ENCODE results near the gene AGPAT3.
"Not testable (repeated sequence)": the region's sequence is repeated elsewhere in the genome, so short reads cannot be mapped to it uniquely, and the experiment has no call there.

Gene AGPAT3

DNA sequence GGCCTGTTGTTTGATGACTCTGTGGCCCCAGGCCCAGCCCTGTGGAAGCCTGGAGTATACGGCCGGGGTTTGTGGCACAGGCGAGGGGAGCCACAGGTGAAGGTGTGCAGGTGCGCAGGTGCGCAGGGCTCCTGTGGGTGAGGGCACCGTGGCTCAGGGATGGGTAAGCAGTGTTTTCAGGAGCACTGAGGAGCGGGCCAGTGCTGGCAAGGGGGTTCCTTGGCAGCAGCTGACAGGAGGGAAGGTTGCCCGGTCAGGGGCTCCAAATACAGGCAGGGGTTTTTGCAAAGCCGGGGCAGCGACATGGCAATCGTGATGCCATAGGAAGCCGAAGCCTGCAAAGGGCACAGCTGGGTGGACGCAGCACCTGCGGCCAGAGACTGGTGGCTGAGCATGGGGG, 20.7 kb downstream of the AGPAT3 start:
- DNase-seq: no peak

DNA sequence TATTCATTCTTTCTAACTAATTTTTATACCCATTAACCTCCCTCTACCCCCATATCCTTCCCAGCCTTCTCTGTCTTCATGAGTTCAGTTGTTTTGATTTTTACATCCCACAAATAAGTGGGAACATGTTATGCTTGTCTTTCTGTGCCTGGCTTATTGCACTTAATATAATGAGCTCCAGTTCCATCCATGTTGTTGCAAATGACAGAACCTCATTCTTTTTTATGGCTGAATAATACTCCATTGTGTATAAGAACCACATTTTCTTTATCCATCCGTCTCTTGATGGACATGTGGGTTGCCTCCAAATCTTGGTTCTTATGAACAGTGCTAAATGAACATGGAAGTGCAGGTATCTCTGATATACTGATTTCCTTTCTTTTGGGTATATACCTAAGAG, 21.5 kb downstream of the AGPAT3 start:
- DNase-seq: no peak

DNA sequence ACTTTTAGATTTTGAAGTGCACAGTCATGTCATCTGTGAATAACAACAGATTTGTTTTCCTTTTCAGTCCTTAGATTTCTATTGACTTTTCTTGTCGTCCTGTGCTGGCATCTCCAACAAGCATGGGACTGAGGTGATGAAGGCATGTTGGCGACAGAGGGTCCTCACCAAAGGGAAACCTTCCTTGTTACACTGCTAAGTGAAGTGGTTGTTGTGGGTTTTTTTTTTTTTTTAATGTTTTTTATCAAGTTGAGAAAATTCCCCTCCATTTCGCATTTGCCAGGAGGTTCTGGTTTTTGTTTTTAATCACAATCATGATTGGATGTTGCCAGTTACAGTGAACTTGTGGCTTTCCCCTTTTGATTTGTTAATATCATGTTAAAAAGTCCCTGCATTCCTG, 24.0 kb downstream of the AGPAT3 start:
- DNase-seq: no peak

DNA sequence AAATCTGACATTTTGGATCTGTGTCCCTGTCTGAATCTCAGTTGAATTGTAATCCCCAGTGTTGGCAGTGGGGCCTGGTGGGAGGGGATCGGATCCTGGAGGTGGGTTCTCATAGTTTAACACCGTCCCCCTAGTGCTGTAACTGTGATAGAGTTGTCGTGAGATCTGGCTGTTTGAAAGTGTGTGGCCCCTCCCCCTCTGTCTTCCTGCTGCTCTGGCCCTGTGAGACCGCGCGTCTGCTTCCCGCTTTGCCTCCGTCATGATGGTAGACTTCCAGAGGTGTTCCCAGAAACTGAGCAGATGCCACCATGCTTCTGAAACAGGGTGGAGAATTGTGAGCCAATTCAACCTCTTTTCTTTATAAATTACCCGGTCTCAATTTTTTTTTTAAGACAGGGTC, 25.0 kb downstream of the AGPAT3 start:
- no peak for DNase-seq

DNA sequence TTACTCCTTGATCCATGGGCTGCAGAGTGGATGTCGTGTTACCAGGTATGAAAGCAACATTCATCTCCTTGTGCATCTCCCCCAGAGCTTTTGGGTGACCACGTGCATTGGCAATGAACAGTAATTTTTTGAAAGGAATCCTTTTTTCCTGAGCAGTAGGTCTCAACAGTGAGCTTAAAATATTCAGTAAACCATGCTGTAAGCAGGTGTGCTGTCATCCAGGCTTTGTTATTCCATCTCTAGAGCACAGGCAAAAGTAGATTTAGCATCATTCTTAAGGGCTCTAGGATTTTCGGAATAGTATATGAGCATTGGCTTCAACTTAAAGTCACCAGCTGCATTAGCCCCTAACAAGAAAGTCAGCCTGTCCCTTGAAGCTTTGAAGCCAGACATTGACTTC, 27.3 kb downstream of the AGPAT3 start:
- DNase-seq: no peak

DNA sequence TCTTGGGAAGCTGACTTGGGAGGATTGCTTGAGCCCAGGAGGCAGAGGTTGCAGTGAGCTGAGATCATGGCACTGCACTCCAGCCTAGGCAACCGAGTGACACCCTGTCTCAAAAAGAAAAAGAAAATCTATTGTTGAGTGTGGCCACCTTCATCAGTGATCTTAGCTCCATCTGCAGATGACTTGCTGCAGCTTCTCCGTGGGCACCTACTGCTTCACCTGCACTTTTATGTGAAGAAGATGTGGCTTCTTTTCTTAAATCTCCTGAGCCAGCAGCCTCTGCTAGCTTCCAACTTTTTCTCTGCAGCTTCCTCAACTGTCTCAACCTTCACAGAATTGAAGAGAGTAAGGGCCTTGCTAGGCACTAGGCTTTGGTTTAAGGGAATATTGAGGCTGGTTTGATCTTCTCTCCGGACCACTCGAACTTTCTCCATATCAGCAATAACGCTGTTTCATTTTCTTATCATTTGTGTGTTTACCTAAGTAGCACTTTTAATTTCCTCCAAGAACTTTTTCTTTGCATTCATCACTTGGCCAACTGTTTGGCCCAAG, 28.0 kb downstream of the AGPAT3 start:
- no peak for DNase-seq

DNA sequence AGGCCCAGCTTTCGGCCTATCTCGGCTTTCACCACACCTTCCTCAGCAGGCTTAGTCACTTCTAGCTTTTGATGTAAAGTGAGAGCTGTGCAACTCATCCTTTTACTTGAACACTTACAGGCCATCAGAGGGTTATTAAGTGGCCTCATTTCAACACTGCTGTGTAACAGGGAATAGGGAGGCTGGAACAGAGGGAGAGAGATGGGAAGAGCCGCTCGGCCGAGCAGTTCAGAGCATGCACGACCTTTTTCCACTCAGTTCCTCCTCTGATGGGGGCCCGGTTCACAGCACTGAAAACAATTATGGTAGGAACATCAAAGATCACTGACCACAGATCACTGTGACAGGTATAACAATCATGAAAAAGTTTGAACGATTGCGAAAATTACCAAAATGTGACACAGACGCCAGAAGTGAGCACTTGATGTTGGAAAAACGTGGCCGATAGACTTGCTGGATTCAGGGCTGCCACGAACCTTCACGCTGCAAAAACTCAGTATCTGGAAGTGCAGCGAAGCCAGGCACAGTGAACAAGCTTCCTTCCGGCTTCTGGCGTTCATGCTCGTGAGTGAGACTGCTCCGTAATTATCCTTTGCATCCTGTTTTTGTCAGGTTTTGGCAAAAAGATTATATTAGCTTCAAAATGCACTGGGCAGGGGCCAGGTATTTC, 28.6 kb downstream of the AGPAT3 start:
- peak; percentile 37 for DNase-seq

DNA sequence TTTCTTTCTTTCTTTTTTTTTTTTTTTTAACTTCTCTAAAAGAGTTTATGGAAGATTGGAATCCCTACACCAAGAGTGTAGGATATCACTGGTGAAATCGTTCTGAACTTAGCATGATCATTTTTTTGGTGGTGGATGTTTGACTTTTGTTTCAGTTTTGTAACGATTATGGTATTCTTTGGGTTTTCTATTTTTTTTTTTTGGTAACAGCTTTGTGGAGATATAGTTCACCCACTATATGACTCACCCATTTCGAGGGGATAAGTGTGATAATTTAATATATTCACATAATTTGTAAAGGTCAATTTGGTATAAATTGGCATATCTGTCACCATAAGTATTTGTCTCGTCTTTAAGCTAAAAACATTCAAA, 29.2 kb downstream of the AGPAT3 start:
- DNase-seq: peak; percentile 18

DNA sequence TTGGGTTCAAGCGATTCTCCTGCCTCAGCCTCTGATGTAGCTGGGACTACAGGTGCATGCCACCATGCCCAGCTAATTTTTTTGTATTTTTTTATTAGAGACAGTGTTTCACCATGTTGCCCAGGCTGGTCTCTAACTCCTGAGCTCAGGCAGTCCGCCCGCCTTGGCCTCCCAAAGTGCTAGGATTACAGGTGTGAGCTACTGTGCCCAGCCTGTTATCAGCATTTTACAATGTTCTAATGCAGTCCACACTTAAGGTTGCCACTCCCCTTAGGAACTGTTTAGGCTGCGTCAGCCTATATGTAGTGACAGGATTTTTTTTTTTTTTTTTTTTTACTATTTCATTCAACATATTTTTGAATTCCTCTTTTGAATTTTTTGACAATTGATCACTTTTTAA, 30.2 kb downstream of the AGPAT3 start:
- DNase-seq: no peak

DNA sequence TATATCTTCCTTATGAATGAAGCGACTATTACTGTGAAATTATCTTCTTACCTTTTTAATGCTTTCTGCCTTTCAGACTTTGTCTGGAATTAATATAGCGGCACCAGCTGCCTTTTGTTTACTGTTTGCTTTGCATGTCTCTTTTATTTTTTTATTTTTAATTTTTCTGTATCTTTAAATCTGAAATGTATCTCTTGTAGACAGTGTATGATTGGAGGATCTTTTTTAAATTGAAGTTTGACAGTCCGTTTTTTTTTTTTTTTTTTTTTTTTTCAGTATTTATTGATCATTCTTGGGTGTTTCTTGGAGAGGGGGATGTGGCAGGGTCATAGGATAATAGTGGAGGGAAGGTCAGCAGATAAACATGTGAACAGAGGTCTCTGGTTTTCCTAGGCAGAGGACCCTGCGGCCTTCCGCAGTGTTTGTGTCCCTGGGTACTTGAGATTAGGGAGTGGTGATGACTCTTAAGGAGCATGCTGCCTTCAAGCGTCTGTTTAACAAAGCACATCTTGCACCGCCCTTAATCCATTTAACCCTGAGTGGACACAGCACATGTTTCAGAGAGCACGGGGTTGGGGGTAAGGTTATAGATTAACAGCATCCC, 31.8 kb downstream of the AGPAT3 start:
- not testable (repeated sequence) for DNase-seq

DNA sequence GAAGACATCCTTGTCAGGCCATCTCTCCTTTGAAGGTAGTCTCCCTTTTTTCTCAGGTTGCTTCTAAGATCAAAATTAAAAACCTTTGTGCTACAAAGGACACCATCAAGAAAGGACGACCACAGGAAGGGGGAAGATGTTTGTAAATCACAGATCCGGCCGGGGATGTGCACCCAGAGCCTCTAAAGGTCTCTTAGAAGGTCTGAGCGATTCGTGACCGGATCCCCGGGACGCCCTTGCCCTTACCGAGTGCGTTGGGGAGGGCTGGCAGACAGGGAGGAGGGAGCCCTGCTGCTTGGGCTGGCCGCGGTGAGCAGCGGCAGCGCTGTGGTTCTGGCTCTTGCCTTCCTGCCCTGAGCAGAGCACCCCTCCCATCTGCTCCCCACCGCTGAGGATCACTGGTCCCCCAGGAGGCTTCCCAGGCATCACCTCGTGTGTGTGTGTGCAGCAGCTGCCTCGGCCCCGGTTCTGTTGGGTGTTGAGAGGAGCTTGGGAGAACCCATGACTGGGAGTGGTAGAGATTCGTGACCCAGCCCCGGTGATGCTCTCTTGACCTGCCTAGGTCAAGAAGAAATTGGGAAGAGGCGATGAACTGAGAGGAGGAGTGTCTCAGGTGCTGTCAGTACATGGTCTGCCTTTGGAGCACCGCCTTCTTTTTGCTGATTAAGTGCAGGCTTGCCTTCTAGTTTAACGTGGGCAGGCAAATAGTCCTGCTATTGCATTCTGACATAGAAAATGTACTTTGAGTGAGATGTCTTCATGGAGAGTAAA, 34.5 kb downstream of the AGPAT3 start:
- no peak for DNase-seq

DNA sequence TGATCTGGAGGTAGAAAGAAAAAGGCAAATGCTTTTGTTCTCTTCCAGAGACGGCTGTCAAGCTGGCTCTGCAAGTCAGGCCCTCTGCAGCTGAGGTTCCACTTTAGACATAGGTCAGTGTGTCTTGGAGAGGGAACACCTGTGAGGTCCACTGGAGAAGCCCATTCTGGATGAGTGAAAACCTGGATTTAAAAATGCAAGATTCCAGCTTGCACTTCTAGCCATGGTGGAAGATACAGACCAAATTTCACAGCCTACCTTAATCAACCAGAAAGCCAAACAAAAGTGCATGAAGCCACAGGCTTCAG, 35.0 kb downstream of the AGPAT3 start:
- DNase-seq: no peak

DNA sequence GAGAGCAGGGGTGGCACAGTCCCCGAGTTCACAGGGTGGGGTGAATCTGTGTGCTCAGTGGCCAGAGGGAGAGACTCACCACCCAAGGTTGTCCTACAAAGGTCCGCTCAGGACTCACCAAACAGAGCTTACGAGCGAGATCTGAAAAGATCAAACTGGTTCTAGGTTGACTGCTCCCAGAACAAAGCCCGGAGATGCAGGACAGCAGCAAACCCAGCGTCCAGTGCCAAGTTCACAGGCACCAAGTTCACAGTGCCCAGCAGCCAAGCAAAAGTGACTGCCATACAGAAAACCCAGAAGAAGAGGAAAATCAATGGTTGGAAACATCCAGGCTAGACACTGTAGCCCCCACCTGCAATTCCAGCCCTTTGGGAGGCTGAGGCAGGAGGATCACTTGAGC, 35.7 kb downstream of the AGPAT3 start:
- DNase-seq: no peak

DNA sequence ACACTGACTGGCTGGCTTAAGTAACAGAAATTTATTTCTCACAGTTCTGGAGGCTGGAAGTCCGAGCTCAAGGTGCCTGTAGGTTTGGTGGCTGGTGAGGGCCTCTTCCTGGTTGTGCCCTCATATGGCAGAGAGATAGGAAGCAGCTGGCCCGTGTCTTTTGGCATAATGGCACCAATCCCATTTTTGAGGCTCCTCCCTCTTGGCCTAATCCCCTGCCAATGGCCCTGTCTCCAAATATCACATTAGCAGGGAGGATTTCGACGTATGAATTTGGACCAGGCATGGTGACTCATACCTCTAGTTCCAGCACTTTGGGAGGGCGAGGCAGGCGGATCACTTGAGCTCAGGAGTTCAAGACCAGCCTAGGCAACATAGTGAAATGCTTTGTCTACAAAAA, 37.4 kb downstream of the AGPAT3 start:
- no peak for DNase-seq

DNA sequence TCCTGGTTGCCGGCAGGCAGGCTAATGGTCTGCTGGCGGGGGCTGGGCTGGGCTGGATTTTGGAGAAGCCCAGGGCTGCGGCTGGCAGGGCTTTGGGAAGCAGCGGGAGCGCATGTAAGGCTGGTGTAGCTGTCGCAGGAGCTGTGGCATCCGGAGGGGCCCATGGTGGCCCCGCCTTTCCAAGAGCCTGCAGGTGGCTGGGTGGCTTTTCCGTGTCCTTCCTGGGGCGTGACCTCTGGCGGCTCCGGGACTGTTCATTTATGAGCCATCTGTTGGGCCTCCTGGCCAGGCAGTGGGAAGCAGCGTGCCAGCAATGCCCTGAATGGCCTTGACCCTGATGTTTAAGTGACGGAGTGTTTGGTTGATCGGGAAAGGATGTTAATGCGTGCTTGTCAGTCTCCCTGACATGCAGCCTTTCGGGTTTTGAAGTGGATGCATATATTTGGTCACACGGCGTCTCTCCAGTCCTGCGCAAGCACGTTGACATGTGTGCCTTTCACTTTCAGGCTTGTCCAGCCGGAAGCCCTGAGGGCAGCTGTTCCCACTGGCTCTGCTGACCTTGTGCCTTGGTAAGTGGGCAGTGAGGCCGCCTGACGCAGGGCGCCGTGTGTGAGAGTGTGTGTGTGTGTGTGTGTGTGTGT, 38.5 kb downstream of the AGPAT3 start:
- DNase-seq: no peak

DNA sequence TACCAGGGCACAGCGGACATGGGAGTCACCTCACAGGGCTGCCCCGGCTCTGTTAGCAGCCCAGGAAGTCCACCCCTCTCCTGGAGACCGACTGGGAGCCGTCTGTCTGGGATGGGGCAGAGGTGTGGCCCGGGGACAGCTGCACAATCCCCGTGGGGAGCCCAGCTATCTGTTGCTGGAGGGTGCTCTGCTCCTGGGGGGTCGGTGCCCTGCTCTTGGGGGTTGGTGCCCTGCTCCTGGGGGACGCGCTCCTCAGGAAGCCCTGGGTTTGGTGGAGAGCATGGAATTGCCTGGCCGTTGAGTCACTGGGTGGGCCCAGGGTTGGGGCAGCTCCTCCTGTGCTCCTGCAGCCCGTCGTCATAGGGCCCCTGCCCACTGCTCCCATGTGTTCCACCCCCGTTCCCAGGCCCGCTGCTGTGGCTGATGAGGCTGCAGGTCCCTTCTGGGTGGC, 39.3 kb downstream of the AGPAT3 start:
- DNase-seq: no peak

DNA sequence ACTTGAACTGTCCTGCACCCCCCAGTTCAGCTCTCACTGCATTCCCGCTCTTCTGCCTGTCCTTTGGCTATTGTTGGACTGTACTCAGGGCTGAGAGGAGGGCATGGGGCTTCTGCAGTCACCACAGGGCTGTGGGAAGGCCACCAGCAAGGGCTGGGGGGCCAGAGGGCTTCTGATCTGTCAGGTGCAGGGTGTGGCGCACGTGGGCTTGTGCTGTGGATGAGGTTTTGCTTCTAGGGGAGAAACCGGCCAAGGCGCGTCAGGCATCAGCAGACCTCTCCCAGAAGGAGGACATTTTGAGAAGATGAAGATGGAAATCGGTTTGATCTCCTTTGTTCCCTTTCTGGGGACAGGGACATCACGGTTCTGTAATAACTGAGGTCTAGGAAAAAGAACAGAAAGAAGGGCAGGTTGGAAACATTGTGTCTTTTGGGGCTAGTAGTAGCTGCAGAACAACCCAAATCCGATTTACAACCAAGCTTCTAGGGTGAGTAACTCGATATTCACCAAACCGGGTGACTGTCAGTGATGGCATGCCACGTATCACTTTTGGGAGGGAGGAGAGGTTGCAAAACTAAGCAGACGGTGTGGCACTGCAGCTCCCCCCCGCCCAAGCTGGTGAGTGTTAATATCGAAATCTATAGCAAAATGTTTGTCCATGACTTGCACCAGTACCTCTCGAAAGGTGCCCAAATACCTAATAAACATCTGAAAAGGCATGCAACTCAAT, 40.9 kb downstream of the AGPAT3 start:
- no peak for DNase-seq

DNA sequence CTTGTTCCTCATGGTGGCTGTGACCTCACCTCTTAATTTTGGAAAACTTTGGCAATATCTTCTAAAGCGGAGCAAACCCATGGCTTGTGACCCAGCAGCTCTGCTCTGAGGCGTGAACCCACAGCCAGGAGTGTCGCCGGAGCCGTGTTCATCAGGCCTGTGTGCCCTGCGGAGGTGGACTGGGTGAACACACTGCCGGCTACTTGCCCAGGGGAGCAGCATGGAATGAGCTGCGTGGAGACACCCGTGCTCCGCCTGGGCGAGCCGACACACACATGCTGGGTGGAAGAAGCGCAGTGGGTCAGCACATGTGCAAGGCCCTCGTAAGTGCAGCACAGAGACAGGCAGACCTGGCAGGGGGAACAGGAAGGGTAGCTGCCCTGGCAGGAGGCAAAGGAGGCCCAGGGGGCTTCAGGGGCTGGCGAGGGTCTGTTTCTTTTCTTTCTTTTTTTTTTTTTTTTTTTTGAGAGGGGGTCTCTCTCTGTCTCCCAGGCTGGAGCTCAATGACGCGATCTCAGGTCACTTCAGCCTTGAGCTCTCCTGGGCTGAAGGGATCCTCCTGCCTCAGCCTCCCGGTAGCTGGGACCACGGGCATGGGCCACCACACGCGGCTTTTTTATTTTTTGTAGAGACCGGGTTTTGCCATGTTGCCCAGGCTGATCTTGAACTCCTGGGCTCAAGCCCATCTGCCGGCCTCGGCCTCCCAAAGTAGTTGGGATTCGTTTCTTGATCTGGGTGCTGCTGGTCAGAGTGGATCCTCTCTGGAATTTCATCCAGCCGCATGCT, 41.8 kb downstream of the AGPAT3 start:
- no peak for DNase-seq

DNA sequence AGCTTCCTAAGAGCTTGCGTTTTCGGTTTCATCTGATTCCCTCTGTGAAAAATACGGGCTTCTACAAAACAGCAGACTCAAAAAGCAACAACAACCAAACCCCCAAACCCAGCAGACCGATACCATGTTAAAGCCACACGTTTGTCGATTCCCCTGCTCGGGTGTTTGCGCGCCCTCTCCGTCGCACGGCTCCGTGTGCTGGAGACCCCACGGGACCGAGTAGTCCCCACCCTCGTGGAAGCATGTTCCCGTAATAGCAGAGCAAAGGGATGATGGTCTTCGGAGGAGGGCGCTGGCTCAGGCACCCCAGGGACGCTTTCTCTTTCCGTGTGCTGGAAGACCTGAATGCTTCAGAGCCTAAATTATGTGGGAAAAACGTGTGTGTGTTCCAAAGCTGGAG, 42.7 kb downstream of the AGPAT3 start:
- no peak for DNase-seq

DNA sequence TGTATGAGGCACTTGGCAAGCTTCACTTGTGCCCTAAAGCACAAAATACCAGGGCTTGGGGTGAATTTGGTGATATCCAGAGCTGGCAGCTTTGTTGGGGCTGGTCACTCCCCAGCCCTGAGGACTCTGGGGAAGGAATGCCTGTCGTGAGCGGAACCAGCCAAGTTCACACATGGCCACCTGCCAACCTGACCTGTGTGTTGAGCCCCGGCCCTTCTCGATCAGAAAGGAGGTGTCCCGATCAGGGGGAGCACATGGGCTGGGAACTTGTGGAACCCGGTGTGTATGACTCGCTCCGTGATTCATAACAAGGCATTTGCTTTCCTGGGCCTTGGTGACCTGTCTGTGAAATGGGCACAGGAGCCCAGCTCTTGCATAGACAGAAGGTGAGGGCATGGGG, 43.1 kb downstream of the AGPAT3 start:
- no peak for DNase-seq

DNA sequence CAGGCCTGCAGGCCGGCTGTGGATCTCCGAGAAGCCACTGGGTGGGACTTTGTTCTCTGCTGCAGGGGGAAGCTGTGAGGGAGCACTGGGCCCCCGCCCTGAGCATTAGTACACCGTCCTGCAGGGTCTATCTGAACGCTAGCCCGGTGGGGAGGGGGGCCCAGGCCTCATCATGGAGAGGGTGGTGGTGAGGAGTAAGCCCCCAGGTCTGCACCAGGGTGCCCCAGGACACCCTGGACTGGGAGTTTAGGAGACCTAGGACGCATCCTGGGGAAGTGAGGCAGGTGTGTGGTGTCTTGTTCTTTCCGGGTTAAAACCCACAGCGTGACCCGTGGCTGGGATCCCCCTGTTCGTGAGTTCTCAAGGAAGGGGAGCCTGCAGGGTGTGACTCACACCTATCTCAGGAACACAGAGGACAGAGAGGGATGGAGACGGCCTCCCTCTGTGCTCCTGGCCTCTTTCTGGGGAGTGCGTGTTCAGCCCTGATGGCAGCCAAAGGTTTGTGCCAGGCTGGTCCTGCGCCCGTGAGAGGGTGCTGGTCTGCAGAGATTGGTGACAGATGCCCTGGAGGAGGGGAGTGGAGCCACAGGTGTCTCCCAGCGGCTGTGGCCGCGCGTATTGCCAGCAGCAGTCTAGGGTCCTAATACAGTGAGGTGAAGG, 44.8 kb downstream of the AGPAT3 start:
- DNase-seq: no peak

DNA sequence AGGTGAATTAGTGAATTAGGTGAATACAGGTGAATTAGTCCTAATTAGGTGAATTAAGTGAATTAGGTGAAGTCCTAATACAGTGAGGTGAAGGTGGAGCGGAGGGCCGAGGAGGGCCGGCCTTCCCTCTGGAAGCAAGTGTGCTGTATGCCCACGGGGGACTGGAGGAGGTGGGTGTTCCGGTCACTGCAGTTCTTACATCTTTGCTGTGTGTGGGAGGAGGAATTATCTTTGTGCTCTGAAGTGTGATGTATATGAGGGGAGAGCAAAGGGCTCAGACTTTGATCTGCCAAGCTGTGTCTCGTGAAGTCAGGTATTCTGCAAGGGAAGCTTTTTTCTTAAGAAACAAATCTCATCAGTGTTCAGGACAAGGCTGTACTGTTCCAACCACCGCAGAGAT, 45.4 kb downstream of the AGPAT3 start:
- no peak for DNase-seq
